Effector memory CD8-positive, alpha-beta T cell (primary cell): Measurements from ENCODE around the gene RNASE4.
"Not testable (repeated sequence)": the region's sequence is repeated elsewhere in the genome, so short reads cannot be mapped to it uniquely, and the experiment has no call there.

Experiments
- ATAC-seq: fragments of 150-1000 bp; cut with Tn5 transposase; replicated peaks from 2 replicates; pipeline ENCODE4 v1.10.0; 2021; ENCODE audit warnings: mild to moderate bottlenecking, moderate library complexity
- DNase-seq, 3 experiments: peaks; one replicate each; pipeline ENCODE4 v3.0.0; 2021
- H3K27ac Mint-ChIP-seq, 2 donors: one replicate each; pipeline ENCODE4 v1.8.0; 2022; ENCODE audit warnings: mild to moderate bottlenecking in 2 of 2, mixed read lengths in 2 of 2, moderate library complexity in 2 of 2
- H3K27me3 Mint-ChIP-seq, 2 donors: one replicate each; pipeline ENCODE4 v1.8.0; 2022; ENCODE audit warnings: mixed read lengths in 2 of 2
- H3K36me3 Mint-ChIP-seq: one replicate; pipeline ENCODE4 v1.8.0; 2022; ENCODE audit warnings: mild to moderate bottlenecking, moderate library complexity, mixed read lengths; ENCODE audit not compliant: insufficient read depth
- H3K4me1 Mint-ChIP-seq, 2 donors: one replicate each; pipeline ENCODE4 v1.8.0; 2022; ENCODE audit warnings: low read depth in 2 of 2, mixed read lengths in 2 of 2
- H3K4me3 Mint-ChIP-seq, 2 donors: one replicate each; pipeline ENCODE4 v1.8.0; 2022; ENCODE audit warnings: mild to moderate bottlenecking in 2 of 2, mixed read lengths in 2 of 2, moderate library complexity in 2 of 2
- H3K9me3 Mint-ChIP-seq, 2 donors: one replicate each; pipeline ENCODE4 v1.8.0; 2022; ENCODE audit warnings: mixed read lengths in 2 of 2
- total RNA-seq, 9 experiments: gene quantifications; one replicate each; lab custom pipeline; 2026; lab: John Stamatoyannopoulos, UW

RNASE4 gene, protein sequence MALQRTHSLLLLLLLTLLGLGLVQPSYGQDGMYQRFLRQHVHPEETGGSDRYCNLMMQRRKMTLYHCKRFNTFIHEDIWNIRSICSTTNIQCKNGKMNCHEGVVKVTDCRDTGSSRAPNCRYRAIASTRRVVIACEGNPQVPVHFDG
- 0 reads per million in 9 experiments for total RNA-seq

- no peak within 1 kb of the TSS for H3K27ac Mint-ChIP-seq
Observed at GRCh38 chr14:20683891-20684661, at the start of gene RNASE4. TSS of gene RNASE4 (plus strand) at chr14:20684560. CDS start at chr14:20699372, 14,812 bp downstream.

GRCh38 chr14:20641591-20641990 lies 42.8 kb upstream of the RNASE4 start, which contains the start of gene OR6S1:
TSS of gene OR6S1 (minus strand) at chr14:20641691. CDS start at chr14:20641691, 0 bp downstream.
- Mint-ChIP-seq H3K27me3 (peaks cover 30 to 39% of the 10 kb centered on the region in 2 donors), H3K27ac (no peak within 1 kb of the TSS), H3K4me1 (no peaks in the 10 kb centered on the region), H3K4me3 (no peak within 1 kb of the TSS), H3K36me3 (no peaks in the 10 kb centered on the region), H3K9me3 (no peaks in the 10 kb centered on the region)
- ATAC-seq (no peak), DNase-seq (no peak)

More at GRCh38 chr14:20683891-20684661, at the start of gene RNASE4:
- Mint-ChIP-seq H3K4me3 (no peak within 1 kb of the TSS), H3K36me3 (no peaks in the 10 kb centered on the region), H3K27me3 (no peaks in the 10 kb centered on the region), H3K9me3 (no peaks in the 10 kb centered on the region), H3K4me1 (peaks cover 0 to 21% of the 10 kb centered on the region in 2 donors)
- peak; percentile 33 for ATAC-seq
- DNase-seq, result peak; percentile 82 to 89 (median 84)

- no peaks in the 10 kb centered on the region for H3K36me3 Mint-ChIP-seq
- no peaks in the 10 kb centered on the region for H3K9me3 Mint-ChIP-seq
- H3K4me1 Mint-ChIP-seq, result no peaks in the 10 kb centered on the region
- ATAC-seq, result no peak
- H3K27me3 Mint-ChIP-seq, result peaks cover 30 to 39% of the 10 kb centered on the region in 2 donors
- H3K4me3 Mint-ChIP-seq, result no peak overlapping the region
- no peak for DNase-seq
- H3K27ac Mint-ChIP-seq, result no peak overlapping the region
Observed at GRCh38 chr14:20642182-20642581, 42.2 kb upstream of the RNASE4 start.

- ATAC-seq, H3K27ac Mint-ChIP-seq, H3K9me3 Mint-ChIP-seq, H3K4me1 Mint-ChIP-seq, H3K4me3 Mint-ChIP-seq, H3K36me3 Mint-ChIP-seq, DNase-seq: not testable (repeated sequence)
- H3K27me3 Mint-ChIP-seq, result peaks cover 34 to 39% of the 10 kb centered on the region in 2 donors
Observed at GRCh38 chr14:20642755-20643154, 41.6 kb upstream of the RNASE4 start.

DNA sequence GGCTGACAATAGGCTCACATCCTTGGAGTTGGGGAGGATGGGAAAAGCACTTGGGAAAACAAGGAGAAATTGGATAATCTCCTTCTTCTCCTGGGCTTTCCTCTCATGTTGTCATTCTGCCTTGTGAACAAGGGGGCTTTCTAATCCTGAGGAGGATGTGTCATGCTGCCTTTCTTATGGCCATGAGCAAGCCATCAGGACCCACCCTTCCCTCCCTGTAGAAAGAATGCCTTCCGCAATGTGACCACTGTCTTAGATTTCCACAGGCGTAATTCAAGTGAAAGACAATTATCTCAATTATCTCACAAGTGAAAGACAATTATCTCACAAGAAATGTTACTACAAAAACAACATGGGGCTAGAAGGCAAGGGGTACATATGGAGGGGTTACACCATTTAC lies 39.8 kb upstream of the RNASE4 start:
- no peak for ATAC-seq
- no peaks in the 10 kb centered on the region for H3K36me3 Mint-ChIP-seq

GRCh38 chr14:20645481-20645880 lies 38.9 kb upstream of the RNASE4 start:
- H3K27me3 Mint-ChIP-seq, result peaks cover 38 to 41% of the 10 kb centered on the region in 2 donors
- H3K4me1 Mint-ChIP-seq, result no peaks in the 10 kb centered on the region
- H3K4me3 Mint-ChIP-seq, result no peak overlapping the region
- no peak overlapping the region for H3K27ac Mint-ChIP-seq
- no peak for ATAC-seq
- H3K9me3 Mint-ChIP-seq, result no peaks in the 10 kb centered on the region
- H3K36me3 Mint-ChIP-seq, result peaks cover 4% of the 10 kb centered on the region
- DNase-seq, result no peak

More for the DNA sequence above, 39.8 kb upstream of the RNASE4 start:
- Mint-ChIP-seq H3K4me1 (no peaks in the 10 kb centered on the region), H3K27me3 (peaks cover 39 to 41% of the 10 kb centered on the region in 2 donors), H3K4me3 (no peak overlapping the region), H3K9me3 (no peaks in the 10 kb centered on the region), H3K27ac (no peak overlapping the region)
- DNase-seq, result no peak

DNA sequence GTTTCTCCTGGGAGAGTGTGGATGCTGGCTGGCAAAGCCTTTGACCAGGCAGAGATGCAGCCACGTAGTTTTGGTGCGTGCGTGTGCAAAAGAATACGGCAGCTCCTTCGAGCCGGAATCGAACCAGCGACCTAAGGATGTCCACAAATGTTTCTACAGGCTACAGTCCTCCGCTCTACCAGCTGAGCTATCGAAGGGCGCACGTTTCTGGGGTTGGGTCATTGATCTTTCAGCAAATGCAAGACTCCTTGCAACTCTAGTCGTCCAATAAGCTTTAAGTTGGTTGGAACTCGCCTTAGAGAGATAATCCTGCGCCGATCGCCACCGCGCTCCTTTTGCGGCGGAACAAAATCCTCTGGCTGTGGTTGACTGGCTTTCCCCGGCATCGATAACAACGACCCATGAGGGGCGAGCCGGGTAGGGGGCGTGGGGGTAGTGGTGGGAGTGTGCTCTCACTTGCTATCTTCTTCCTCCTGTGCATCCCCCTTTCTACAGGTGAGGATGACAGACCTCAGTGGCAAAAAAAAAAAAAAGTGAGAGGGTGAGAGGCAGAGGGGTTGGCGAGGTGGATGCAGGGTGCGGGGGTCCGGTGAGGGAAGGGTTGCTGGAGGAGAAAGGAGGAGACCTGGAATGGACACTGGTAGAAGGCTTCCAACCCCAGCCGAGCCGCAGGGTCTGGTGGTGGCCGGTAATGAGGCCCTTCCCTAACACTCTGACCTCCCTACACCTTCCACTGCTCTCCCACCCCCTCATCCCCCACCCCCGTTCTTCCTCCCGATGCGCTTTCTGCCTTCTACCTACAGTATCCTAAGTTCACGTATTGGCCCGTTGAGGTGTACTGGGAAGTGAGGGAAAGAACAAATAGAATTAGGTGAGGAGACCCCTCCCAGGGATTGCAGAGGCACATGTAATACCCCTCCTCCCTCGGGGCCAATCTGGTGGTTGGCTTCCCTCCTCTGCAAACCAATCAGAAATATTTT lies 31.1 kb upstream of the RNASE4 start:
- Mint-ChIP-seq H3K9me3 (no peaks in the 10 kb centered on the region), H3K27me3 (peaks cover 72 to 74% of the 10 kb centered on the region in 2 donors), H3K36me3 (peaks cover 16% of the 10 kb centered on the region), H3K4me1 (peaks cover 26 to 29% of the 10 kb centered on the region in 2 donors), H3K4me3 (peak overlapping the region; percentile 69 to 72), H3K27ac (no peak overlapping the region)
- peak; percentile 27 to 35 (median 28) for DNase-seq
- ATAC-seq, result peak; percentile 47

- H3K27me3 Mint-ChIP-seq, result peaks cover 74 to 98% of the 10 kb centered on the region in 2 donors
- H3K27ac Mint-ChIP-seq, result no peak overlapping the region
- peaks cover 29% of the 10 kb centered on the region in 2 donors for H3K4me1 Mint-ChIP-seq
- no peak overlapping the region for H3K4me3 Mint-ChIP-seq
- peaks cover 12% of the 10 kb centered on the region for H3K36me3 Mint-ChIP-seq
- DNase-seq, result no peak
- no peak for ATAC-seq
- no peaks in the 10 kb centered on the region for H3K9me3 Mint-ChIP-seq
Observed at GRCh38 chr14:20655851-20656250, 28.5 kb upstream of the RNASE4 start.

- ATAC-seq (no peak), DNase-seq (no peak)
- peaks cover 29% of the 10 kb centered on the region in 2 donors for H3K4me1 Mint-ChIP-seq
- peaks cover 12% of the 10 kb centered on the region for H3K36me3 Mint-ChIP-seq
- peaks cover 73 to 94% of the 10 kb centered on the region in 2 donors for H3K27me3 Mint-ChIP-seq
- no peak overlapping the region for H3K4me3 Mint-ChIP-seq
- no peak overlapping the region for H3K27ac Mint-ChIP-seq
- no peaks in the 10 kb centered on the region for H3K9me3 Mint-ChIP-seq
Observed at GRCh38 chr14:20656274-20656673, 28.1 kb upstream of the RNASE4 start.

DNA sequence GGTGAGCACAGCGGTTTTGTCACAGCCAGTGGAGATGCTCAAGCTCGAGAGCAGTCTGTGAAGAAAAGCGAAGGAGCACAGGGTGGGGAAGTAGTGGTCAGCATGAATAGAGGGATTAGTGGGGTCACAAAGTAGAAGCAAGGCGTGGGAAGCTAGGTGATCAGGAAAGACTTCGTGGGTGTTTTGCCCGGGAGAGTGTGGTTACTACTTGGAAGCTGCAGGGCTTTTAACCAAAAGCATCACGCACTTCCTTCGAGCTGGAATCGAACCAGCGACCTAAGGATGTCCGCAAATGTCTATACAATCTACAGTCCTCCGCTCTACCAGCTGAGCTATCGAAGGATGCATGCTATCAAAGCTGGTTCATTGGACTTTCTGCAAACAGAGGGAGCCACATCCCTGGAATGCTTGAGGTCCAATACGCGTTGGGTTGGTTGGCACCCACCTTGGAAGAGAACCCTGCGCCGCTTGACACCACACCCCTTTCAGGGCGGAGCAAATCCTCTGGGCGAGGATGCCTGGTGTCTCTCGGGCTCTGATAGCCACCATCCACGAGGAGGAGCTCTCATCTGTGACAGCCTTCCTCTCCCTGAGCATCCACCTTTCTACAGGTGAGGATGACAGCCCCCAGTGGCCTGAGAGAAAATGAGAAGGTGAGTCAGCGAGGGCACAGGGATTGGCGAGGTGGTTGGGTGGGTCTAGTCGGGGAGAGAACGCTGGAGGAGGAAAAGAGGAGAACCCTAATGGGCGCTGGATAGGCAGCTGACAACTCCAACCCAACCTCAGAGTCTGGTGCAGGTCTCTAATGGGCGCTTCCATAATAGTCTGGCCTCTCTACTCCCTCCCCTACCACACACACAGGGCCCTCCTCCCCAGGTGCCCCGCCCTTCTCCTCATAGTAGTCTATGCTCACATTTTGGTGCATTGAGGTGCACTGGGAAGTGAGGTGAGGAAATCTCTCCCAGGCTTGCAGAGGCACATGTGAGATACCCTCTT lies 26.8 kb upstream of the RNASE4 start:
- Mint-ChIP-seq H3K4me1 (peaks cover 31 to 32% of the 10 kb centered on the region in 2 donors), H3K9me3 (no peaks in the 10 kb centered on the region), H3K36me3 (peaks cover 12% of the 10 kb centered on the region), H3K27me3 (peaks cover 62 to 82% of the 10 kb centered on the region in 2 donors), H3K4me3 (no peak overlapping the region), H3K27ac (no peak overlapping the region)
- no peak for DNase-seq
- peak; percentile 46 for ATAC-seq

GRCh38 chr14:20658246-20658645 lies 26.1 kb upstream of the RNASE4 start:
- Mint-ChIP-seq H3K27me3 (peaks cover 55 to 78% of the 10 kb centered on the region in 2 donors), H3K36me3 (peaks cover 15% of the 10 kb centered on the region), H3K27ac (no peak overlapping the region), H3K4me3 (no peak overlapping the region), H3K4me1 (peaks cover 35 to 37% of the 10 kb centered on the region in 2 donors), H3K9me3 (no peaks in the 10 kb centered on the region)
- no peak for DNase-seq
- no peak for ATAC-seq

GRCh38 chr14:20659336-20659735 lies 25.0 kb upstream of the RNASE4 start:
- Mint-ChIP-seq H3K9me3 (no peaks in the 10 kb centered on the region), H3K27me3 (peaks cover 44 to 70% of the 10 kb centered on the region in 2 donors), H3K4me1 (peaks cover 32 to 34% of the 10 kb centered on the region in 2 donors), H3K36me3 (peaks cover 18% of the 10 kb centered on the region), H3K4me3 (no peak overlapping the region), H3K27ac (no peak overlapping the region)
- ATAC-seq (no peak), DNase-seq (no peak)
